Activated CD4-positive, alpha-beta T cell treated with anti-CD3 and anti-CD28 coated beads for 36 hours (primary cell): ENCODE measurements around the gene RIN2. TPM values are rescaled to one million over a fixed set of nuclear protein-coding genes. Genes with fewer than 3 reads are reported as not detected.
A peak's percentile ranks its signal among the peaks of the same experiment; 100 is the strongest.

Experiments used
- ATAC-seq: fragments of 200-7000 bp; cut with Tn5 transposase; one replicate; pipeline ENCODE4 v1.10.0; 2021; ENCODE audit warnings: mild to moderate bottlenecking, moderate library complexity
- CTCF ChIA-PET: fragments of 350-600 bp; sonication (Branson Sonifier 250); formaldehyde crosslinking; loops from one replicate; lab custom pipeline; 2021; ENCODE audit warnings: antibody characterized with exemption; lab: Charles Lee
- POLR2A ChIA-PET: fragments of 350-600 bp; sonication (Branson Sonifier 250); formaldehyde crosslinking; loops from one replicate; lab custom pipeline; 2021; ENCODE audit warnings: antibody characterized with exemption, inconsistent platforms; lab: Charles Lee
- DNase-seq: peaks from one replicate; pipeline ENCODE4 v3.0.0-alpha.2; 2020
- H3K27ac Mint-ChIP-seq: one replicate; pipeline ENCODE4 v1.8.0; 2021; ENCODE audit warnings: mixed read lengths
- H3K27me3 Mint-ChIP-seq: one replicate; pipeline ENCODE4 v1.8.0; 2021; ENCODE audit warnings: mixed read lengths
- H3K36me3 Mint-ChIP-seq: one replicate; pipeline ENCODE4 v1.8.0; 2021; ENCODE audit warnings: low read depth, mixed read lengths
- H3K4me1 Mint-ChIP-seq: one replicate; pipeline ENCODE4 v1.8.0; 2021; ENCODE audit warnings: mixed read lengths
- H3K4me3 Mint-ChIP-seq: one replicate; pipeline ENCODE4 v1.8.0; 2021; ENCODE audit warnings: mild to moderate bottlenecking, moderate library complexity, mixed read lengths
- H3K9me3 Mint-ChIP-seq: one replicate; pipeline ENCODE4 v1.8.0; 2021; ENCODE audit warnings: low read depth, mixed read lengths
- intact Hi-C, 2 experiments: fragments of 100-400 bp; cut with DNase I in 1 of 2; cut with micrococcal nuclease in 1 of 2; formaldehyde crosslinking; loops; one replicate each; pipeline versions ENCODE4 v1.14.2 to v1.15.1; 2022 to 2024; cut with DNase I, micrococcal nuclease
- total RNA-seq, 2 experiments: library from RNA; stranded (reverse); gene quantifications; one replicate each; pipeline ENCODE4 v1.2.3, GENCODE V29; 2021

RIN2 gene, protein sequence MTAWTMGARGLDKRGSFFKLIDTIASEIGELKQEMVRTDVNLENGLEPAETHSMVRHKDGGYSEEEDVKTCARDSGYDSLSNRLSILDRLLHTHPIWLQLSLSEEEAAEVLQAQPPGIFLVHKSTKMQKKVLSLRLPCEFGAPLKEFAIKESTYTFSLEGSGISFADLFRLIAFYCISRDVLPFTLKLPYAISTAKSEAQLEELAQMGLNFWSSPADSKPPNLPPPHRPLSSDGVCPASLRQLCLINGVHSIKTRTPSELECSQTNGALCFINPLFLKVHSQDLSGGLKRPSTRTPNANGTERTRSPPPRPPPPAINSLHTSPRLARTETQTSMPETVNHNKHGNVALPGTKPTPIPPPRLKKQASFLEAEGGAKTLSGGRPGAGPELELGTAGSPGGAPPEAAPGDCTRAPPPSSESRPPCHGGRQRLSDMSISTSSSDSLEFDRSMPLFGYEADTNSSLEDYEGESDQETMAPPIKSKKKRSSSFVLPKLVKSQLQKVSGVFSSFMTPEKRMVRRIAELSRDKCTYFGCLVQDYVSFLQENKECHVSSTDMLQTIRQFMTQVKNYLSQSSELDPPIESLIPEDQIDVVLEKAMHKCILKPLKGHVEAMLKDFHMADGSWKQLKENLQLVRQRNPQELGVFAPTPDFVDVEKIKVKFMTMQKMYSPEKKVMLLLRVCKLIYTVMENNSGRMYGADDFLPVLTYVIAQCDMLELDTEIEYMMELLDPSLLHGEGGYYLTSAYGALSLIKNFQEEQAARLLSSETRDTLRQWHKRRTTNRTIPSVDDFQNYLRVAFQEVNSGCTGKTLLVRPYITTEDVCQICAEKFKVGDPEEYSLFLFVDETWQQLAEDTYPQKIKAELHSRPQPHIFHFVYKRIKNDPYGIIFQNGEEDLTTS
- not detected for total RNA-seq

DNA sequence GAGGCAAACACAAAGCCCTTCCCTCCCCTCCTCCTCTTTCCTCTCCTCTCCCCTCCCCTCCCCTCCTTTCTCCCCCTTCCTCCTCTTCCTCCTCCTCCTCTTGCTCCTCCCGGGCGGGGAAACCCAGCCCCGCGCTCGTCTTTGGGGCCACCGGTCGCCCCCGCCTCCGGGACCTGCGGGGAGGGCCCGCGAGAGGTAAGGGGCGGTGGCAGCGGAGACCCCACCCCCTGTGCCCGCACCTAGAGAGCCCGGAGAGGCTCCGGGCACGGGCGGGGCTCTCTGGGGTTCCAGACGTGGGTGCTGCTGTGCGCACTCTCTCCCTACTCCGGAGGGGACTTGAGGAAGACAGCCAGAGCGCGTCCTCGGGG, at the start of gene RIN2:
Gene RIN2 (plus strand): TSS at position 126 of the 368 bp plus-strand sequence. CDS start 131,344 bp downstream, outside the sequence.
- no peaks in the 10 kb centered on the region for H3K36me3 Mint-ChIP-seq
- ATAC-seq (peak; percentile 44), DNase-seq (no peak)
- CTCF ChIA-PET: interaction anchor here (0.6 kb wide), 1 partner anchor 446 kb away, joined by 3 read pairs; no protein-coding TSS in a partner anchor
- no peaks in the 10 kb centered on the region for H3K9me3 Mint-ChIP-seq
- no peak within 1 kb of the TSS for H3K27ac Mint-ChIP-seq
- peaks cover 33% of the 10 kb centered on the region for H3K27me3 Mint-ChIP-seq
- H3K4me1 Mint-ChIP-seq: peaks cover 3% of the 10 kb centered on the region
- intact Hi-C loops: no loop called here
- POLR2A ChIA-PET: no interaction called here
- H3K4me3 Mint-ChIP-seq: peak within 1 kb of the TSS; percentile 55

- ChIA-PET POLR2A (no interaction called here), CTCF (no interaction called here)
- H3K36me3 Mint-ChIP-seq: no peaks in the 10 kb centered on the region
- no peak overlapping the region for H3K4me3 Mint-ChIP-seq
- peaks cover 4% of the 10 kb centered on the region for H3K27me3 Mint-ChIP-seq
- intact Hi-C loops: no loop called here
- ATAC-seq: no peak
- no peaks in the 10 kb centered on the region for H3K9me3 Mint-ChIP-seq
- DNase-seq: no peak
- no peak overlapping the region for H3K27ac Mint-ChIP-seq
- no peaks in the 10 kb centered on the region for H3K4me1 Mint-ChIP-seq
Measured at GRCh38 chr20:19709635-19710335, 48.3 kb upstream of the RIN2 start.

DNA sequence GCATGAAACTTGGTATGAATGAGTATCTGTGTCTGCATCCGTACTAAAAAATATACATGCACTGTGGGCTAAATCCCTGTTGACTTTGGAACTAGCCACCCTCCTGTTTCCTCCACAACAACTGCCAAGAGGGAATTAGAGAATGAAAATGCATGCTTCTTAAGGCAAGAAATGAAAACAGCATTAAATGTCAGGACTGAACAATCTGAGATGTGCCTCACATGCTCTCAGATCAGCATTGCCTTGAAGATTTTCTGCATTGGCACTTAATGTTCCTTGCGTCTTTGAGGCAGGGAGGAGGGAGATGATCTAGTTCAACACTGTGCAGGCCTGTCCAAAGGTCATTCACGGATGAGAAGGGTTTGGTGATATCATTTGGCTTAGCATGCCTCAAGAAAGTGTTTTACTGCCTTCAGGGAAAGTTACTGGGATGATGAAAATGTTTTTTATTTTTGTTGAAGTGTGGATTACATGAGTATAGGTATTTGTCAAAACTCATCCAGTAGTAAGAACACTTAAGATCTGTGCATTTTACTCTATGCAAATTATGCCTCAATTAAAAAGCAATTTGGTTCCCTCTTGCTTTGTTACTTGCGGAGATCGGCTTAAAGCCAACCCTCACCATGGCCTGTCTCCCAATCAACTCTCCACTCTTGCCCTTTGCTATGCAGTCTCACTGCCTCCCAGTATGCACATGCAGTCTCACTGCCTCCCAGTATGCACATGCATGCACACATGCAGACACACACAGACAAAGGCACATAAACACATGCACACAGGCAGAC, 47.5 kb upstream of the RIN2 start:
- Mint-ChIP-seq H3K36me3 (no peaks in the 10 kb centered on the region), H3K4me1 (no peaks in the 10 kb centered on the region), H3K27me3 (peaks cover 4% of the 10 kb centered on the region), H3K4me3 (no peak overlapping the region), H3K9me3 (no peaks in the 10 kb centered on the region), H3K27ac (no peak overlapping the region)
- DNase-seq (no peak), ATAC-seq (no peak)
- ChIA-PET POLR2A (no interaction called here), CTCF (no interaction called here)
- intact Hi-C loops: no loop called here

- Mint-ChIP-seq H3K9me3 (no peaks in the 10 kb centered on the region), H3K4me1 (no peaks in the 10 kb centered on the region), H3K36me3 (no peaks in the 10 kb centered on the region), H3K27ac (no peak overlapping the region), H3K27me3 (peaks cover 4% of the 10 kb centered on the region), H3K4me3 (no peak overlapping the region)
- POLR2A ChIA-PET: no interaction called here
- CTCF ChIA-PET: no interaction called here
- DNase-seq: no peak
- no peak for ATAC-seq
- intact Hi-C loops: no loop called here
Measured at GRCh38 chr20:19711126-19711525, 46.9 kb upstream of the RIN2 start.

- no peaks in the 10 kb centered on the region for H3K36me3 Mint-ChIP-seq
Measured at GRCh38 chr20:19712721-19713260, 45.3 kb upstream of the RIN2 start.

DNA sequence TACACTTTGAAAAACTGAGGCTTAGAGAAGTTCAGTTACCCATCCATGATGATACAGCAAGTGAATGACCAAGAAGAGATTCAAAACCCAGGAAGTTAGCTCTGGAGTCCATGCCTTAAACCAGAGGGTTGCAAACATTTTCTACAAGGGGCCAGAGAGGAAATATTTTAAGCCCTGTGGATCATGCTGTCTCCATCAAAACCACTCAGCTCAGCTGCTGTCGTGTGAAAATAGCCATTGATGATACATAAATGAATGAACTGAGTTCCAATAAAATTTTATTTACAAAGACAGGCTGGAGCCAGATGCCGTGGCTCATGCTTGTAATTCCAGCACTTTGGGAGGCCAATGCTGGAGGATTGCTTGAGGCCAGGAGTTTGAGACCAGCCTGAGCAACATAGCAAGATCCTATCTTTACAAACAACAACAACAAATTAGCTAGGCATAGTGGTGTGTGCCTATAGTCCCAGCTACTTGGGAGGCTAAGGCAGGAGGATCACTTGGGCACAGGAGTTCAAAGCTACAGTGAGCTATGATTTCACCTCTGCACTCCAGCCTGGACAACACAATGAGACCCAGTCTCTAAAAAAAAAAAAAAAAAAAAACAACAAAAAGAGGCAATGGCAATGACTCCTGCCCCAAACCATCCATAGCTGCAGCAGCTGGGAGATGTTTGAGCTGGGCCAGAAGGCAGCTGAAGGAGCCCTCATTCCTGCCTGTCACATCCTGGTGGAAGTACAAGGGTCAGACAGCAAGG, 44.1 kb upstream of the RIN2 start:
- no peak overlapping the region for H3K27ac Mint-ChIP-seq
- H3K36me3 Mint-ChIP-seq: no peaks in the 10 kb centered on the region
- peaks cover 2% of the 10 kb centered on the region for H3K9me3 Mint-ChIP-seq
- POLR2A ChIA-PET: no interaction called here
- no peak for DNase-seq
- peaks cover 4% of the 10 kb centered on the region for H3K27me3 Mint-ChIP-seq
- CTCF ChIA-PET: interaction anchor here (1.0 to 1.5 kb wide), 2 partner anchors 9 to 21 kb away, joined by 4 to 6 read pairs; no protein-coding TSS in a partner anchor
- no peaks in the 10 kb centered on the region for H3K4me1 Mint-ChIP-seq
- no peak for ATAC-seq
- no peak overlapping the region for H3K4me3 Mint-ChIP-seq
- intact Hi-C loops: no loop called here

More at GRCh38 chr20:19712721-19713260, 45.3 kb upstream of the RIN2 start:
- POLR2A ChIA-PET: no interaction called here
- ATAC-seq (no peak), DNase-seq (no peak)
- Mint-ChIP-seq H3K4me3 (no peak overlapping the region), H3K27ac (no peak overlapping the region), H3K4me1 (no peaks in the 10 kb centered on the region), H3K27me3 (peaks cover 4% of the 10 kb centered on the region), H3K9me3 (peaks cover 2% of the 10 kb centered on the region)
- CTCF ChIA-PET: interaction anchor here (0.7 kb wide), 1 partner anchor 263 kb away, joined by 3 read pairs; no protein-coding TSS in a partner anchor
- intact Hi-C loops: no loop called here

DNA sequence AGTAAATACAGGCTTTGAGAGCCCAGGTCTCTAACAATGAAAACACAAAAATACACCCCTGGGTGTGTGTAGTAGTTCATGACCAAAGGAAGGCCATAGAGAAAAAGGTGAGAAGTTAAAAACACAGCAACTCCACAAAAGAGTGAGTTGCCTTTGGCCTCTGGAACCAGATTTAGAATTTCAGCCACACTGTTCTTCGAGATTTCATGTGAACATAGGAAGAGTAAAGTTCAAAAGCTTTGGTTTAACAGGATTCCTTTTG, 43.5 kb upstream of the RIN2 start:
- ChIA-PET POLR2A (no interaction called here), CTCF (interaction anchor here (0.7 to 1.5 kb wide), 3 partner anchors 9 to 22 kb away, joined by 3 to 6 read pairs (median 4); no protein-coding TSS in a partner anchor)
- H3K27ac Mint-ChIP-seq: no peak overlapping the region
- H3K36me3 Mint-ChIP-seq: no peaks in the 10 kb centered on the region
- no peaks in the 10 kb centered on the region for H3K4me1 Mint-ChIP-seq
- no peak for ATAC-seq
- no peak for DNase-seq
- H3K27me3 Mint-ChIP-seq: peaks cover 8% of the 10 kb centered on the region
- H3K4me3 Mint-ChIP-seq: no peak overlapping the region
- intact Hi-C loops: no loop called here
- peaks cover 2% of the 10 kb centered on the region for H3K9me3 Mint-ChIP-seq

DNA sequence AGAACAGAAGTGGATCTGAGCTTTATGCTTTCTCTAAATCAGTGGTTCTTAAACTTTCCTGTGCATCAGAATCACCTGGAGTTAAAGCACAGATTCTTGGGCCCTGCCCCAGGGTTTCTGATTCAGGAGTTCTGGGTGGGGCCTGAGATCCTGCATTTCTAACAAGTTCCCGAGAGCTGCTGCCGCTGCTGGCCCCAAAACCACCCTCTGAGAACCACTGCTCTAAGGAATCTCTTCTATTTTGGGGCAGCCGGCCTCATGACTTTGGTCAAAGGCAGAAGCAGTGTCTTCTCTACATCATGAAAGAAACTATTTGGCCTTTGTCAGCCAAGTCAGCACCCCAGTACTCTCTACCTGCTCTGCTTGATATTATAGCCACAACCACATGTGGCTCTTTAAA, 42.1 kb upstream of the RIN2 start:
- CTCF ChIA-PET: no interaction called here
- Mint-ChIP-seq H3K4me3 (no peak overlapping the region), H3K9me3 (peaks cover 2% of the 10 kb centered on the region), H3K36me3 (no peaks in the 10 kb centered on the region), H3K27ac (no peak overlapping the region), H3K27me3 (peaks cover 8% of the 10 kb centered on the region), H3K4me1 (no peaks in the 10 kb centered on the region)
- ATAC-seq (no peak), DNase-seq (no peak)
- POLR2A ChIA-PET: no interaction called here
- intact Hi-C loops: no loop called here

- no peaks in the 10 kb centered on the region for H3K36me3 Mint-ChIP-seq
- no peak for ATAC-seq
- intact Hi-C loops: no loop called here
- ChIA-PET POLR2A (no interaction called here), CTCF (no interaction called here)
- no peak overlapping the region for H3K27ac Mint-ChIP-seq
- DNase-seq: no peak
- H3K4me3 Mint-ChIP-seq: no peak overlapping the region
- H3K9me3 Mint-ChIP-seq: peaks cover 2% of the 10 kb centered on the region
- H3K27me3 Mint-ChIP-seq: peaks cover 4% of the 10 kb centered on the region
- H3K4me1 Mint-ChIP-seq: no peaks in the 10 kb centered on the region
Measured at GRCh38 chr20:19718880-19719279, 39.2 kb upstream of the RIN2 start.

GRCh38 chr20:19720991-19721390, 37.1 kb upstream of the RIN2 start:
- H3K27me3 Mint-ChIP-seq: peaks cover 4% of the 10 kb centered on the region
- no peak overlapping the region for H3K4me3 Mint-ChIP-seq
- DNase-seq: no peak
- intact Hi-C loops: no loop called here
- CTCF ChIA-PET: no interaction called here
- H3K36me3 Mint-ChIP-seq: no peaks in the 10 kb centered on the region
- H3K4me1 Mint-ChIP-seq: no peaks in the 10 kb centered on the region
- POLR2A ChIA-PET: no interaction called here
- ATAC-seq: no peak
- H3K27ac Mint-ChIP-seq: no peak overlapping the region
- peaks cover 2% of the 10 kb centered on the region for H3K9me3 Mint-ChIP-seq
